OCI-LY1 (cell line): ENCODE data around the gene AHDC1.

Experiments
- CTCF ChIP-seq: fragments of 200-600 bp; sonication (generic), shearing (Covaris generic); IDR thresholded peaks from 2 replicates; pipeline ENCODE4 v1.5.1; 2017; ENCODE audit warnings: mild to moderate bottlenecking, antibody characterized with exemption, low read length, moderate library complexity, mixed read lengths
- EZH2 ChIP-seq: fragments of 200-600 bp; sonication (generic), shearing (Covaris generic); IDR thresholded peaks from 2 replicates; pipeline ENCODE4 v1.8.0; 2017; ENCODE audit warnings: borderline replicate concordance, mixed run types, mild to moderate bottlenecking, antibody characterized with exemption, low read length, moderate library complexity, mixed read lengths

GRCh38 chr1:27605796-27606707 is 2.1 kb upstream of the AHDC1 start:
- TF ChIP-seq CTCF (peak; percentile 97), EZH2 (no peak)
